Measurements from ENCODE around the gene GSKIP.

- TF ChIP-seq CTCF (IDR thresholded peaks at IDR 0.05) (no peak), POLR2A (IDR thresholded peaks at IDR 0.05) (no peak)
Observed at GRCh38 chr14:96390965-96391292, 27.6 kb downstream of the GSKIP start.

Measured in lower leg skin (tissue), 3 donors.